GM21723 (cell line): Measurements from ENCODE around the gene TEAD2.
A peak's percentile ranks its signal among the peaks of the same experiment; 100 is the strongest.
"Not testable (repeated sequence)": the region's sequence is repeated elsewhere in the genome, so short reads cannot be mapped to it uniquely, and the experiment has no call there.

ENCODE experiments used
- ATAC-seq: cut with Tn5 transposase; IDR thresholded peaks from one replicate; pipeline ENCODE4 v1.9.1; 2021; ENCODE audit warnings: mild to moderate bottlenecking, moderate library complexity; ENCODE audit not compliant: unreplicated experiment

The TEAD2 gene

DNA sequence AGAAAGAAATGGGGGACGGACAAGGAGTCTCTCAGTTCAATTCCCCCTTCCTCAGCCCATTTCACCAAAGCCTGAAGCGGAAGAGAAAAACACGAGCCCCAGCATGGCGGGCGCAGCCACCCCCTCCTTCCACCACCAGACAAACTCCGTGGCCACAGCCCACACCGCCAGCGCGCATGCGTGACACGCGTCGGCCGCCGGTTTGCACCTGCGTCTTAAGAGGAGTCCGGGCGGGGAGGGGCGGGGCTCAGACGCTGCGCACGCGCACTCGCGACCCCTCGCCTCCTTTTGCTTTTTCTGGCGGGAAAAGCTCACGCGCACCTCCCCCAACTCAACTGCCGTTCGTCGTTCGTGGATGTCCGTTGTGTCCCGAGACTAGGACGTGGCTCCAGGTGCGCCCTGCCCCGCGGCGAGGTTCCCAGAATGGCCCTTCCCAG is 25.7 kb upstream of the TEAD2 start, which contains the start of gene KASH5:
KASH5 (plus strand) TSS at position 314 of the 437 bp plus-strand sequence. CDS start 2,635 bp downstream, outside the sequence.
- no peak for ATAC-seq

GRCh38 chr19:49383599-49383998 is 21.4 kb upstream of the TEAD2 start:
- ATAC-seq = no peak

DNA sequence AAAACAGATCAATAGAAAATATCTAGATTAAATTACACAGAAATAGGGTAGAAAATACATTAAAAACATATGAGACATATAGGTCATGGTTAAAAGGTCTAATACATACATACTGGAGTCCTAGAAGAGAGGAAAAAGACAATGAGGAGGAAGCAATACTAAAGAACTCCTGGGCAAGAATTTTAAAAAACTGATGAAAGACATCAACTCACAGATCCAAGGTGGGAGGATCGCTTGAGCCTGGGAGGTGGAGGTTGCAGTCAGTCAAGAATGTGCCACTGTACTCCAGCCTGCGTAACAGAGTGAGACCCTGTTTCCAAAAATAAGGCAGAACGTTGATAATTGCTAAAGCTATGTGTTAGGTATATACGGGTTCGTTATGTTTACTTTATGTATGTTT is 20.4 kb upstream of the TEAD2 start:
- no peak for ATAC-seq

- no peak for ATAC-seq
Observed at GRCh38 chr19:49380391-49380790, 18.2 kb upstream of the TEAD2 start.

DNA sequence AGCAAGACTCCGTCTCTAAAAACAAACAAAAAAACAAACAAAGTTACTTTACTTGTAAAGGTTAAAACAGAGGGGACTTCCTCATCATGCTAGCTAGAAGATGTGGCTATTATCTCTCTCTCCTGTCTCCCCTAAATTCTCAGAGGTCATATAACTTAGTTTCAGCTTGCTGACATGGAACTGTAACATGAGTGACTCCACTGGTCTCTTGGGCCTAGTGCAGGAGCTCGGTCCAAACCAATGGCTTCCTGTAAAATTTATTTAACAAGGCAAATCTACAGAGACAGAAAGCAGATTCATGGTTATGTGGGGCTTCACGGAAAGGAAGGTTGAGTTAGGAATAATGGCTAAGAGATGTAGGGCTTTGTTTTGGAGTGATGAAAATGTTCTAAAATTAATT is 16.3 kb upstream of the TEAD2 start:
- no peak for ATAC-seq

DNA sequence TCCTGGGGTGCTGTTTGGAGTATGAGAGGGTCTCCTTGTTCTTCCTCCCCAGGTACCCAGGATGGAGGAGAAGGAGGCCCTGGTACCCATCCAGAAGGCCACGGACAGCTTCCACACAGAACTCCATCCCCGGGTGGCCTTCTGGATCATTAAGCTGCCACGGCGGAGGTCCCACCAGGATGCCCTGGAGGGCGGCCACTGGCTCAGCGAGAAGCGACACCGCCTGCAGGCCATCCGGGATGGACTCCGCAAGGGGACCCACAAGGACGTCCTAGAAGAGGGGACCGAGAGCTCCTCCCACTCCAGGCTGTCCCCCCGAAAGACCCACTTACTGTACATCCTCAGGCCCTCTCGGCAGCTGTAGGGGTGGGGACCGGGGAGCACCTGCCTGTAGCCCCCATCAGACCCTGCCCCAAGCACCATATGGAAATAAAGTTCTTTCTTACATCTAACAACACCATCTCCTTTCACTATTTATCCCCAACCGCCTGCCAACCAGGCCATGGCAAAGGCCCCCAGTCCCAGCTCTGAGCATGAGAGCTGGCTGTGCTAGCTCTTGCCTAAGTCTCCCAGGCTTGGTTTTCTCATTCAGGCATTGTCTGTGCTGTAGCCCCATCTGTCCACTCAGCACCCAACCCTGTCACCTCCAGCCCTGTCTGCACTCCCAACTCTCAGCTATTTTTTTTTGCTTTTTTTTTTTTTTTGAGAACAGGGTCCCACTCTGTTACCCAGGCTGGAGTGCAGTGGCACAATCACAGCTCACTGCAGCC is 12.6 kb upstream of the TEAD2 start:
- no peak for ATAC-seq

GRCh38 chr19:49373174-49373573 is 11.0 kb upstream of the TEAD2 start:
- not testable (repeated sequence) for ATAC-seq

DNA sequence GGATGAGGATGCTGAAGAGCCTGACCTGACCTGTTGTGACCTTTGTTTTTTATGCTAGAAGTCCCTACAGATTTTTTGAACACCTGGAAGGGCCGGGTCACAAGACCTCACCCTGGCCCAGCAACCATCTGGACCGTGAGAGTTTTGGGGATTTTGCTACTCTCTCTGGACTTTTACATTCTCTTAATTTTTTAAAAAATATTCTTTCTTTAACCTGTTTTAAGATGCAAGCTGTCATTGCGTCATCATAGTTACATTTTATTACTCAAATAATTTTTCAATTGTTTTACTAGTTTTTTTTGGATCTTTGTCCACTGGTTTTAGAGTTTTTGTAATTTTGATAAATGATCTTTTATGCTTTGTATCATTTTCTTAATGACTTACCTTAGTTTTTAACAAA is 9.0 kb upstream of the TEAD2 start:
- ATAC-seq = no peak

DNA sequence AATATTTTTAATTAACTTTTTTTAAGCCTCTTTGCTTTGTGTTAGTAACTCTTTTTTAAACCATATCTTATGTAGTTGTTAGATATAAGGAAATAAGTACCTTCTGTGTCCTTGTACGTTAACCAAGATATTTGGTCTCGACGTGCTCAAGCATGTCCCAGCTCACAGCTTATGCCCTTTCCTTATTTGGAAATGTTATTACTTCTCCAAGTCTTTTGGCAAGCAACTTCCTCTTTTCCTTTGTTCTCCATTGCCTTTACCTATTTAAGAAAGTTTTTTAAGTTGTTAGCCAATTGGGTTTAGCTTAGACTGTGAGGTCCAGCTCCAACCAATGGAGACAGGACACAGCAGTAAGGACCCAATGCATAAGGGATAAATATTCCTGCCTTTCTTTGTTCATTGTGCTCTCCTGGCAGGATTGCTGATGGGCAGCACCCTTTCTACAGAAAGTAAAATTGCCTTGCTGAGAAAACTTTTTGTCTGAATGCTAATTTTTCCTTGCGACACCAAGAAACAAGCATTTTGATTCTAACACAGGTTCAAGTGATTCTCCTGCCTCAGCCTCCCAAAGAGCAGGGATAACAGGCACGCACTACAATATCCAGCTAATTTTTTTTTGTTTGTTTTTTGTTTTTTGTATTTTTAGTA is 6.6 kb upstream of the TEAD2 start:
- ATAC-seq = no peak

DNA sequence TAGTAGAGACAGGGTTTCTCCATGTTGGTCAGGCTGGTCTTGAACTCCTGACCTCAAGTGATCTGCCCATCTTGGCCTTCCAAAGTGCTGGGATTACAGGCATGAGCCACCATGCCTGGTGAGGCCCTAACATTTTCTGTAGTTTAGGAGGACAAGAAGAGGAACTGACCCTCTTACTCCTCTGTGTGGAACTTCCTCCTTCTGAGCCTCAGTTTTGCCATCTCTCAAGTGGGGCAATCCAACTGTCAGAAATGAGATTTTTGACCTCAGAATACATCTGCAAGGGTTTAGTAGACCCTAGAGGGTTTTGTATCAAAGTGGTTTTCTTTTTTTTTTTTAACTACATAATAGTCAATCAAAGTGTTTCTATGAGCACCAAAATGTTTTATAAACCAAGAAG is 3.9 kb upstream of the TEAD2 start:
- ATAC-seq = no peak

GRCh38 chr19:49364083-49364737 is 2.0 kb upstream of the TEAD2 start:
- no peak for ATAC-seq

GRCh38 chr19:49363268-49364082 is 1.3 kb upstream of the TEAD2 start, which contains the start of gene DKKL1:
DKKL1 (plus strand) TSS chr19:49363877; CDS start chr19:49363999, 122 bp downstream.
- ATAC-seq = peak; percentile 61

DNA sequence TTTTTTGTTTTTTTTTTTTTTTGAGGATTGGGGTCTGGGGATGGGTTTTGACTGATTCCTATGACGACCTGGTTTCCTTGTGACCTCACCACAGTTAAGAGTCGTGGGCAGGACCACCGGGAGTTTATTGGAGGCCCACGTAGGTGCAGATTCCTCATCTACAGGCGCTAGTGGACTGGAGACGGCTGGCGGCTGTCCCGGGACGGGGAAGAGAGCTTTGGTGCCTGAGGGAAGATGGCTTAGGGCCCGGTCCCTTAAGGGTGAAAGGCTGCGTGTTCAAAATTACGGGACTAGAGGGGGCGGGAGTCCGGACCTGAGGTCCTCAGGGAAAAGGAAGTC is 682 bp upstream of the TEAD2 start:
- no peak for ATAC-seq

- ATAC-seq = no peak
Observed at GRCh38 chr19:49361438-49362047, 673 bp downstream of the TEAD2 start.

DNA sequence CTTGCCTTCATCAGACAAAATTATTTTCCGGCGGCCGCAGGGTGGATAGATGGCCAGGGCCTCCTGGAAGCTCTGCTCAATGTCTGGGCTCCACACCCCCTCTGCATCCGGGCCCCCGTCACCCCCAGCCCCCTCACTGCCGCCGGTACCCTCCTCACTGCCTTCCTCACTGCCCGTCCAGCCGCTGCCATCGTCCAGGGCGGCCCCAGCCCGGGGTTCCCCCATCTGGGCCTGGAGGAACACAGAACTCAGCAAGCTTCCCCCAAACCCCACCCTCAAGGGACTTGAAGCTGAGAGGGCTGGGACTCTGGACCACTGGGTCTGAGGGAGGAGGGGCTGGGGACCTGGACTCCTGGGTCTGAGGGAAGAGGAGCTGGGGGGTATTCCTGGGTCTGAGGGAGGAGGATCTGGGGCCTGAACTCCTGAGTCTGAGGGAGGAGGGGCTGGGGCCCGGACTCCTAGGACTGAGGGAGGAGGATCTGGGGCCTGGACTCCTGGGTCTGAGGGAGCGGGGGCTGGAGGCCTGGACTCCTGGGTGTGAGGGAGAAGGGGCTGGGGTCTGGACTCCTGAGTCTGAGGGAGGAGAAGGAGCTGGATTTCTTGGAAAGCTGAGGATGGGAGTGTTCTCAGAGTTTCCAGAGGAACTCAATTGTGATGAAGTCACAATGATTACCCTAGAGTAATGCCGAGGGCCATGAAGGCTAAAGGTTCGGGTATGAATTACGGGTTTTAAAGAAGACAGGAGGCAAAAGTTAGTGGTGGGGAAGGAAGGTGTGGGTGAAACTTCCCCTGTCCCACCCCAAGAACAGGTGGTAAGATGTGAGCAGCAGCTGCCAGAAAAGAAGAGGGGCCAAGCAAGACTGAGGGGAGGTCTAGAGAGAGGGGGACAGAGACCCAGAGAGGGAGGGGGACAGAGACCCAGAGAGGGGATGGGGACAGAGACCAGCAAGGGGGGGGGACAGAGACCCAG is 2.1 kb downstream of the TEAD2 start:
- no peak for ATAC-seq

GRCh38 chr19:49357186-49357585 is 5.0 kb downstream of the TEAD2 start:
- no peak for ATAC-seq

DNA sequence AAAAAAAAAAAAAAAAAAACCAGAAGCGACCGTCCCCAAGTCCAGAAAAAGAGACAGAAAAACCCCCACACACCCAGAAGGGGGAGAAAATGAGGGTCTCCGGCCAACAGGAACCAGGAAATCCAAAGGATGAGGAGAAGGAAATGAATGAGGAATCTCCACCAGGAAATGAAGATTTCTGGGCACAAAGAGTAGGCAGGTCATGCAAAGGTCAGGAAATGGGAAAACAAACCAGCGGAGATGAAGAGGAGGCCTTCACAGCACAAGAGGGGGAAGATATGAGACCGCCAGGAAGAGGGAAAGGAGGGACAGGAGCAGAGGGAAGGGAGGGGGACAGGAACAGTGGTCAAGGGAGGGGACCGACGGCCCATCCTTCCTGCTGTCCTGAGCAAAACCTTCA is 5.8 kb downstream of the TEAD2 start:
- ATAC-seq = no peak

- no peak for ATAC-seq
Observed at GRCh38 chr19:49355909-49356353, 6.3 kb downstream of the TEAD2 start.

DNA sequence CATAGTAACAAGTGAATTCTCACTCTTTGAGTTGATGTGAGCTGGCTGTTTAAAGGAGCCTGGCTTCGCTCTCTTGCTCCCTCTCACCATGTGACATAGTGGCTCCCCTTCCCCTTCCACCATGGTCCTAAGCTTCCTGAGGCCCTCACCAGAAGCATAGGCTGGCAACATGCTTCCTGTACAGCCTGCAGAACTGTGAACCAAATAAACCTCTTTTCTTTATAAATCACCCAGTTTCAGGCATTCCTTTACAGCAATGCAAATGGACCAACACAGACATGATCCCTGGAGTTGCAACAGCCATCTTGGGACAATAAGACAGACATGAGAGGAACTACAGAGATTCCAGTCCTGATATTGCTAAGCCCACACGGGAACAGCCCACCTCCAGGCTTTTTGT is 12.6 kb downstream of the TEAD2 start:
- no peak for ATAC-seq
